GM13976 (cell line): ENCODE data around the gene HUNK.

Experiments
- DNase-seq: peaks from one replicate; pipeline ENCODE4 v3.0.0; 2012; ENCODE audit warnings: low spot score
- CTCF ChIP-seq: IDR thresholded peaks from 2 replicates; pipeline ENCODE4 v1.5.1; 2012; ENCODE audit warnings: borderline replicate concordance, mild to moderate bottlenecking; ENCODE audit not compliant: insufficient read depth; ENCODE audit errors: extremely low read depth, missing control alignments, control extremely low read depth
- in situ Hi-C: fragments of 300-500 bp; cut with MboI; formaldehyde crosslinking; loops from one replicate; pipeline ENCODE4 v1.12.0; 2022; ENCODE audit warnings: low sequenced_read_pairs, mixed read lengths, inconsistent platforms; ENCODE audit not compliant: unreplicated experiment

HUNK gene

GRCh38 chr21:31983120-31983519 lies 110.3 kb downstream of the HUNK start:
- in situ Hi-C loops = no loop called here
- no peak for TF ChIP-seq CTCF
- no peak for DNase-seq

GRCh38 chr21:31983554-31983953 lies 110.7 kb downstream of the HUNK start:
- TF ChIP-seq CTCF = no peak
- in situ Hi-C loops = no loop called here
- DNase-seq = no peak

- DNase-seq = no peak
- in situ Hi-C loops = no loop called here
Observed at GRCh38 chr21:31985398-31985797, 112.6 kb downstream of the HUNK start.

GRCh38 chr21:31986035-31986856 lies 113.4 kb downstream of the HUNK start:
- in situ Hi-C loops = no loop called here
- no peak for DNase-seq

More at GRCh38 chr21:31985398-31985797, 112.6 kb downstream of the HUNK start:
- no peak for TF ChIP-seq CTCF

GRCh38 chr21:31987696-31988095 lies 114.9 kb downstream of the HUNK start:
- DNase-seq = no peak
- in situ Hi-C loops = no loop called here
- TF ChIP-seq CTCF = no peak

More at GRCh38 chr21:31986035-31986856, 113.4 kb downstream of the HUNK start:
- no peak for TF ChIP-seq CTCF

- DNase-seq = no peak
- TF ChIP-seq CTCF = no peak
- in situ Hi-C loops = no loop called here
Observed at GRCh38 chr21:31988492-31989290, 115.9 kb downstream of the HUNK start.
